SK-N-SH (cell line): Measurements from ENCODE around the gene KLHL41. TPM values are rescaled to one million over a fixed set of nuclear protein-coding genes. Genes with fewer than 3 reads are reported as not detected.

Experiments
- CTCF ChIA-PET: fragments of 300-600, 350-600 bp; formaldehyde crosslinking; extraction: SDS; loops from one replicate; lab custom pipeline; 2021; lab: Yijun Ruan, JAX
- POLR2A ChIA-PET: fragments of 350-600 bp; sonication (Branson Sonifier 250); formaldehyde crosslinking; extraction: SDS; loops from one replicate; lab custom pipeline; 2020; ENCODE audit warnings: antibody characterized with exemption, inconsistent platforms; lab: Yijun Ruan, JAX
- DNase-seq: peaks from one replicate; pipeline ENCODE4 v3.0.0; 2012
- H2AFZ ChIP-seq: fragments of 200-600 bp; sonication (generic); 2 replicates; pipeline ENCODE4 v1.8.1; 2016; ENCODE audit warnings: antibody characterized with exemption, mild to moderate bottlenecking, low read depth
- H3F3A ChIP-seq: fragments of 200-600 bp; sonication (generic); replicated peaks from 2 replicates; pipeline ENCODE3; 2016; ENCODE audit warnings: antibody characterized with exemption, mild to moderate bottlenecking; ENCODE audit not compliant: insufficient read depth
- H3K27ac ChIP-seq, 2 experiments: fragments of 200-500 bp in 1 of 2; fragments of 200-600 bp in 1 of 2; sonication (Bioruptor generic) in 1 of 2; sonication (generic), shearing (Covaris generic) in 1 of 2; 2 replicates each; pipeline versions ENCODE4 v1.5.1 to v1.6.1; 2014 to 2016; ENCODE audit warnings: low read depth in 2 of 2, inconsistent platforms in 1 of 2, low read length in 1 of 2, mild to moderate bottlenecking in 1 of 2, mixed read lengths in 1 of 2
- H3K27me3 ChIP-seq: fragments of 200-600 bp; sonication (generic), shearing (Covaris generic); 2 replicates; pipeline ENCODE4 v1.6.1; 2016; ENCODE audit warnings: mixed run types; ENCODE audit not compliant: insufficient read depth
- H3K36me3 ChIP-seq, 2 experiments: fragments of 200-500 bp in 1 of 2; fragments of 200-600 bp in 1 of 2; sonication (Bioruptor generic) in 1 of 2; sonication (generic) in 1 of 2; replicated peaks in 1 of 2; 2 replicates each; pipeline versions ENCODE3 to v1.5.1; 2014 to 2016; ENCODE audit warnings: low read length in 1 of 2, mild to moderate bottlenecking in 1 of 2; ENCODE audit not compliant: insufficient read depth in 2 of 2, control insufficient read depth in 1 of 2
- H3K4me1 ChIP-seq, 2 experiments: fragments of 200-500 bp in 1 of 2; fragments of 200-600 bp in 1 of 2; sonication (Bioruptor generic) in 1 of 2; sonication (generic), shearing (Covaris generic) in 1 of 2; 2 replicates each; pipeline versions ENCODE4 v1.5.1 to v1.6.1; 2014 to 2016; ENCODE audit warnings: low read depth in 1 of 2, low read length in 1 of 2, mixed run types in 1 of 2; ENCODE audit not compliant: insufficient read depth in 2 of 2, control insufficient read depth in 1 of 2
- H3K4me2 ChIP-seq: fragments of 200-600 bp; sonication (generic), shearing (Covaris generic); 2 replicates; pipeline ENCODE4 v1.6.1; 2017; ENCODE audit warnings: mixed run types
- H3K4me3 ChIP-seq, 2 experiments: fragments of 200-500 bp in 1 of 2; fragments of 200-600 bp in 1 of 2; sonication (Bioruptor generic) in 1 of 2; sonication (generic), shearing (Covaris generic) in 1 of 2; 2 replicates each; pipeline versions ENCODE4 v1.5.1 to v1.8.1; 2014 to 2016; ENCODE audit warnings: low read depth in 2 of 2, inconsistent platforms in 1 of 2, low read length in 1 of 2, mild to moderate bottlenecking in 1 of 2, mixed read lengths in 1 of 2, moderate library complexity in 1 of 2
- H3K79me2 ChIP-seq: fragments of 200-600 bp; sonication (generic); 2 replicates; pipeline ENCODE4 v1.8.1; 2017; ENCODE audit warnings: mild to moderate bottlenecking; ENCODE audit not compliant: insufficient read depth
- H3K9ac ChIP-seq: fragments of 200-600 bp; sonication (generic); 2 replicates; pipeline ENCODE4 v1.6.1; 2017; ENCODE audit warnings: mixed run types
- H3K9me2 ChIP-seq: fragments of 200-600 bp; sonication (generic); 2 replicates; pipeline ENCODE4 v1.6.1; 2017; ENCODE audit warnings: mixed run types
- H3K9me3 ChIP-seq: fragments of 200-600 bp; sonication (generic); 2 replicates; pipeline ENCODE4 v1.6.1; 2017; ENCODE audit warnings: mixed run types, mild to moderate bottlenecking, moderate library complexity
- H4K20me1 ChIP-seq: fragments of 200-600 bp; sonication (generic); 2 replicates; pipeline ENCODE4 v1.6.1; 2017; ENCODE audit warnings: mild to moderate bottlenecking, mixed run types; ENCODE audit not compliant: insufficient read depth
- CTCF ChIP-seq: fragments of 200-600 bp; sonication (generic); IDR thresholded peaks from 2 replicates; pipeline ENCODE4 v1.6.1; 2017; ENCODE audit warnings: antibody characterized with exemption, mild to moderate bottlenecking, moderate library complexity
- EZH2phosphoT487 ChIP-seq: fragments of 200-600 bp; sonication (generic); IDR thresholded peaks from 2 replicates; pipeline ENCODE4 v1.6.1; 2017; ENCODE audit warnings: low read depth, mixed run types, mild to moderate bottlenecking, antibody characterized with exemption, moderate library complexity, borderline replicate concordance
- FOXM1 ChIP-seq: IDR thresholded peaks from 2 replicates; pipeline ENCODE4 v1.4.0; 2012; ENCODE audit warnings: low read depth, mild to moderate bottlenecking
- GABPA ChIP-seq: IDR thresholded peaks from 2 replicates; pipeline ENCODE4 v1.4.0; 2012; ENCODE audit warnings: low read depth, mild to moderate bottlenecking
- GATA2 ChIP-seq: sonication (generic); formaldehyde crosslinking; IDR thresholded peaks from 2 replicates; pipeline ENCODE4 v1.5.0; 2020; ENCODE audit warnings: mild to moderate bottlenecking, missing genetic modification reagents
- IRF3 ChIP-seq: fragments of 150-350 bp; IDR thresholded peaks from 2 replicates; pipeline ENCODE4 v1.6.1; 2016; ENCODE audit warnings: mild to moderate bottlenecking, low read depth, low read length
- MEF2A ChIP-seq: IDR thresholded peaks from 2 replicates; pipeline ENCODE4 v1.4.0; 2012; ENCODE audit warnings: low read depth, borderline replicate concordance
- NFIC ChIP-seq: IDR thresholded peaks from 2 replicates; pipeline ENCODE4 v1.4.0; 2012; ENCODE audit warnings: borderline replicate concordance
- PBX3 ChIP-seq: IDR thresholded peaks from 2 replicates; pipeline ENCODE4; 2012
- REST ChIP-seq: IDR thresholded peaks from 2 replicates; pipeline ENCODE4 v1.6.1; 2012; ENCODE audit warnings: mild to moderate bottlenecking, low read depth, low read length, moderate library complexity
- RFX5 ChIP-seq: IDR thresholded peaks from 2 replicates; pipeline ENCODE4 v1.6.1; 2012; ENCODE audit warnings: mild to moderate bottlenecking, improper control_type of control experiment, low read length
- TCF12 ChIP-seq: IDR thresholded peaks from 2 replicates; pipeline ENCODE4 v1.4.0; 2012
- whole genome bisulfite sequencing: methylation state at CpG from one replicate; pipeline ENCODE4 v1.1.6; 2017; ENCODE audit warnings: low lambda C conversion rate; 5-methylcytosine and 5-hydroxymethylcytosine counted together
- polyA plus RNA-seq, 3 experiments: library from polyadenylated mRNA; depleted of rRNA; stranded (reverse); fragments of >200 nt; gene quantifications; 2 replicates each; pipeline ENCODE4 v1.2.3, GENCODE V29; 2012

KLHL41 gene
- polyA plus RNA-seq, 1 of the 3 experiments (the other 2 are of a cell fraction) = 0.26 TPM

- H3K4me2 ChIP-seq = no peak overlapping the region
- no peak overlapping the region for H3K9ac ChIP-seq
- peaks cover 6% of the 10 kb centered on the region; the same call in 1 of the 2 replicates for H3K9me3 ChIP-seq
- 41% methylated on average over 1 of the region's 1 CpG for WGBS
- H3K4me3 ChIP-seq = no peak overlapping the region
- no peak for DNase-seq
- TF ChIP-seq PBX3 (no peak), MEF2A (no peak), GABPA (no peak), GATA2 (no peak), EZH2phosphoT487 (no peak), FOXM1 (no peak), IRF3 (no peak), REST (no peak), CTCF (no peak), NFIC (no peak), RFX5 (no peak), TCF12 (no peak)
- H3K79me2 ChIP-seq = peaks cover 24% of the 10 kb centered on the region
- peaks cover 12 to 26% of the 10 kb centered on the region in 2 experiments for H3K36me3 ChIP-seq
- H3K4me1 ChIP-seq = no peaks in the 10 kb centered on the region
- no peaks in the 10 kb centered on the region for H3K9me2 ChIP-seq
- ChIA-PET POLR2A (no interaction called here), CTCF (interaction anchor here (1.9 kb wide), 1 partner anchor 38 kb away, joined by 4 read pairs; no protein-coding TSS in a partner anchor)
- no peaks in the 10 kb centered on the region for H3K27me3 ChIP-seq
- no peak overlapping the region for H2AFZ ChIP-seq
- no peaks in the 10 kb centered on the region for H4K20me1 ChIP-seq
- no peak overlapping the region for H3K27ac ChIP-seq
- peaks cover 13% of the 10 kb centered on the region for H3F3A ChIP-seq
Measured at GRCh38 chr2:169565686-169566085, 56.2 kb downstream of the KLHL41 start.
